Ramos (cell line): ENCODE measurements around the gene ITIH1.

ENCODE experiments used
- in situ Hi-C: fragments of 300-500 bp; cut with MboI; formaldehyde crosslinking; loops from one replicate; pipeline ENCODE4 v1.14.3; 2022; ENCODE audit warnings: low sequenced_read_pairs; ENCODE audit not compliant: unreplicated experiment

ITIH1 gene

DNA sequence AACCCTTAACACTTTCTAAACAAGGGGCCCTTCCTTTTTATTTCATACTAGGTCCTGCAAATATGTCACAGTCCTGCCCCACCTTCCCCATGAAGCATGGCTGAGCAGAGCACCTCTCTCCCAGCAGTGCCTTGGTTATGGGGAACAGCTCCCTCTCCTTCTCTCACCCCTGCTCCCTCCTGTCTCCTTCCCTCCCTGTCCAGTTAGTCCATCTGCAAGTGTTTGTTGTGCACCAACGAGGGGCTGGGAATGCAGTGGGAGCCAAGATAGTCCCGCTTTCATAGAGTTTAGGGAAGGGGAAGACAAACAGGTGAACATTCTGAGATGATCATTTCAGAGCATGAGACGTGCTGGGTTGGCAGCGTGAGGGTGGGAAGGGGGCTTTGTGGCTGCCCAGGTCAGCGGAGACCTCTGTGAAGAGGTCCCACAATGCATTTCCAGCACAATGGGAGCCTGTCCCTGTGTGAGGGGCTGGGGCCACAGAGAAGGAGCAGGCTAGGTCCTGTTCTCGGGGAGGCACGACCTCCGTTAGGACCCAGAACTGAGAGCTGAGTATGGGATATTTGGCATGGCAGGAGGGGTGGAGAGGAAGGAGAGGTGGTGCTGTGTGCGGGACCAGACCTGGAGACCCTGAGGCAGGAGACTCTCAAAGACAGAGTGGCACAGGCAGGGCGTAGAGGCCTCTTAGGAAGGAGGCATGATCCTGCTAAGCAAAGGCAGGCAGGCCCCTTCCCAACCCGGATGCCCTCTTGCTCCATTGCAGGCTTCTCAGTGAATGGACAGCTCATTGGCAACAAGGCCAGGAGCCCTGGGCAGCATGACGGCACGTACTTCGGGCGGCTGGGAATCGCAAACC is 11.7 kb downstream of the ITIH1 start:
- in situ Hi-C loops = no loop called here

DNA sequence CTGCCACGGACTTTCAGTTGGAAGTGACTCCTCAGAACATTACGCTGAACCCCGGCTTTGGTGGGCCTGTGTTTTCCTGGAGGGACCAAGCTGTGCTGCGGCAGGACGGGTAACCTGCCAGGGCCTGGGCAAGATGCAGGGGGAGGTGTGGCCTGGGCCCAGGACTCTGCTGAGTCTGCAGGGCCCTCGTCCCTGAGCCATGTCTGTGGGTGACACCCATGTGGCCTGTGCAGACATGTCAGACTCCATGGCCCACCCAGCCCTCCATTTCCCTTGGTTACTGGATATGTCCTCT is 12.3 kb downstream of the ITIH1 start:
- in situ Hi-C loops = no loop called here

DNA sequence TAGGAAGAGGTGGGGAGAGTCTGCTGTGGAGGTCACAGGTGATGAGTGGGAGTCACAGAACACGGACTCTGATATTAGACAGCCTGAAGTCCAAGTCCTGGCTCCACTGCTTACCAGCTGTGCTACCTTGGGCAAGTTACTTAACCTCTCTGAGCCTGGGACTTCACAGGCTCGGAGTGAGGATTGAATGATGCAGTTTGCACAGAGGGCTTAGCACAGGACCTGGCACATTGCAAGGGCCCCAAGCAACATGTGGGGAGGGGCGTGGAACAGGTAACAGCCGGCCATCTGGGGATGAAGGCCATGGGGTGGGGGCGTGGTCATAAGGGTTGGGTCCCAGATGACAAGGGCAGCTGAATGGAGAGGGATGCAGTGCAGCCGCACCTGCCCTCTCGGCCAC is 12.9 kb downstream of the ITIH1 start:
- in situ Hi-C loops = no loop called here

DNA sequence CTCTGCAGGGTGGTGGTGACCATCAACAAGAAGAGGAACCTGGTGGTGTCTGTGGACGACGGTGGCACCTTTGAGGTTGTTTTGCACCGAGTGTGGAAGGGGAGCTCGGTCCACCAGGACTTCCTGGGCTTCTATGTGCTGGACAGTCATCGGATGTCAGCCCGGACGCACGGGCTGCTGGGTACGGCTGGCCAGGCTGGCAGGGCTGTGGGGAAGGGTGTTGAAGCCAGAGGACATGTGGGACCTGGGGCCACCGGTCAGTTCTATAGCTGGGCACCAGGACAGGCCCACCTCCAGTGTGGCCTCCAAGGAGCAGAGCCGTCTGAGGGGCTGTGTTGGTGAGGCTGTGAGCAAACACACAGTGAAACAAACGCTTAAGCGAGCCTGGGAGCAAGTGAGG is 13.3 kb downstream of the ITIH1 start:
- in situ Hi-C loops = no loop called here

DNA sequence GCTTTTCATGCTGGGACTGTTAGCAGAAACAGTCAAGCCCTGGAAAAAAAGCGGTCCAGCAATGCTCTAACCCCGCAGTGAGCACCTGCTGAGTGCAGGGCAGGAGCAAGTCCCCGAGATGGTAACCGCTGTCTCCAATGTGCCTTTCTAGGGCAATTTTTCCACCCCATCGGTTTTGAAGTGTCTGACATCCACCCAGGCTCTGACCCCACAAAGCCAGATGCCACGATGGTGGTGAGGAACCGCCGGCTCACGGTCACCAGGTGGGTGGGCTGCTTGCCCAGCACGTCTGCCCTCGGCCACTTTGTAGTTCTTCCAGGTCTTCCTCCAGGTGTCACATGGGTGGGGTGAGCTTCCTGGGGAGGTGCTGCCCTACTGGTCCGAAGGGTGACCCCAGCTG is 14.0 kb downstream of the ITIH1 start:
- in situ Hi-C loops = no loop called here

DNA sequence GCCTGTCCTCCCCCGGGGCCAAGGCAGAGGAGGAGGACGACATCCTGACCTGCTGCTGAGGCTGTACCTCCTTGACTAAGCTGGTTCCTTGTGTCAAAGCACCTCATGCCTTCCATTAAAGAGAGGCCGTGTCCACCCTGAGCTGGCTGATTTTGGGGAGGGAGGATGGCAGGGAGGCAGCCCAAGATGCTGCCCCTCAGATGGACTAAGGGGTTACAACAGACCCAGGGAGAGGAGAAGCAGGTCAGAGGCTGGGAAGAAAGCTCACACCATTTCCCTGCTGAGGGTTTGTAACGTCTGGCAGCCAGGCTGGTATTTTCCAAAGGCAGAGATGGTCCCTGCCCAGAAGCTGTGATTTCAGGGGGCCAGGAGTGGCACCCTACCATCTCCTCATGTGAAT is 14.5 kb downstream of the ITIH1 start:
- in situ Hi-C loops = no loop called here

DNA sequence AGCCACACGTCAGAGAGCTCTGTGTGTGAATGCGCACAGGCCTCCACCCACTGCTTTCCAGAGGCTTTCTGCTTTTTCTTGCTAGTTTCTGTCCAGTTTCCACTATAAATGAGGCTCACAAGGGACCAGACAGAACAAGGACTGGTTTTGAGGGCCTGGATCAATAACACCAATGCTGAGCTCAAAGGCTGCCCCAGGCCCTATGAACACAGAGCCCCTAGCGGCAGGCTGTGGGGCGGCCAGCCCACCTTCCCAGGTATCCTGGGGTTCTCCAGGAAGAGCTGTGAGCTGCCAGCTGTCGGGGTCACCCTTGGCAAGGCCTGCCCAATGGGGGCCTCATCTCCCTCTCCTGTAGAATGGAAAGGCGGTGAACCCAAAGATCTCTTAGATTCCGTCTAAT is 15.0 kb downstream of the ITIH1 start:
- in situ Hi-C loops = no loop called here

DNA sequence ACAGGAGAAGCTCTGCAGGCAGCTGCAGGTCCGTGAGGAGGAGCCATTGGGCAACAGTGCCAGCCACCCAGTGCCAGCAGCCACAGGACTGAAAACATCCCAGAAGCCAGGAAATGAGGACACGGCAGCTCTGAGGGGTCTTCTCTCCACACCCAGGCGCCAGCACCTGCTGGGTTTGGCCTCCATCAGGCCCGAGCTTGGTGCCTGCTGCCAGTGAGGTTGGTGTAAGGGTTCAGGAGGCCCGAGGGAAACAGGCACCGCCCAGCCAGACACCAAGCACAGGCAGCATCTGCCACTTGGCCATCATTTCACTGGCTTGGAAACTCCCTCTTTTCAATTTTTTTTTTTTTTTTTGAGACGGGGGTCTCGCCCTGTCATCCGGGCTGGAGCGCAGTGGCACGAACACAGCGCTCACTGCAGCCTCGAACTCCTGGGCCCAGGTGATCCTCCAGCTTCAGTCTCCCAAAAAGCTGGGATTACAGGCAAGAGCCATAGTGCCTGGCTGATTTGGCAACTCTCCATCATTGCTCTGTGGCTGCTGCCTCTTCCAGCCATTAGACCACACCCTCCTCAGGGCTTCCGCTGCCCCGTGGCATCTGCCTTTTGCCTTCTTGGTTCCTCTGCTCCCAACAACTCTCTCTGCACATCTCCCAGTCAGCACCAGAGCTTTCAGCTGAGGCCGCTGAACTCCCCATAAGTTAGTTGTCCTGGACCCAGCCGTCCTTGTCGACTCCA is 15.7 kb downstream of the ITIH1 start:
- in situ Hi-C loops = no loop called here

DNA sequence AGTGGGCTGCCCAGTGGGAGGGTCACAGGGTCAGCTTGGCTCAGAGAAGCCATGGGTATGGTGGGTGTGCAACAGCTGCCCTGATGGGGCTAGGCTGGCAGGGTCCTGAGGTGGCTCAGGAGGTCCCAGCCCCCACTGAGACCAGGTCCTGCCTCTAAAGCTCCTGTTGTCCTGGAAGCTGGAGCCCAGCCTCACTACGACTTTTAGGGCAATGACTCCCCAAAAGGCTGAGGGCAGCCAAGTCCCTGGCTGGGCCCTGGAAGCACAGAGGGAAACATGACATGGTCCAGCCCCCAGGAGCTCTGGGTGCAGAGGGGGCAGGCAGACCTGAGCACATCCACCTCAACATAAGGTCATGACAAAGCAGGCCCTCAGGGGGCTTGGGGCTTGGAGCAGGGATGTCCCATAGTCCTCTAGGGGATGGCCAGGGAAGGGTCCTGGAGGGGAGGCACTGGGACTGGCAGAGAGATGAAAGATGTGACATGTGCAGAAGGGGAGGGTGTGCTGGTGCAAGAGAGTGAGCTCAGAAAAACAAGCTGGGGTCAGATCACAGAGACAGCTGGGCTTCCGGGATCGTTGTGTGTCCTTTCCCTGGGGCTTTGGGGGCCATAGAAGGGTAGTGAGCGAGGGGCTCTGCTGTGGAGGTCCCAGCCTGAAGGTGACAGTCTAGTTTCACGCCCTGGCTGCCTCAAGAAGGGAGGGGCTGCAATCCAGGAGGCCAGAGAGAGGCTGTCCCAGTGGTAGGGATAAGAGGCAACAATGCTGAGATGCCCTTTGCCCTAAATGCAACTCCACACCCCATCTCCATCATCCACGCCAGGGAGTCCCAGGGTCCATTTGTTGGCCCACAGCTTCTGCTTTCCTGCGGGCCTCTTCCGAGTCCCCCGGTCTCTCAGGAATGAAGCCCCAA is 16.6 kb downstream of the ITIH1 start:
- in situ Hi-C loops = no loop called here

DNA sequence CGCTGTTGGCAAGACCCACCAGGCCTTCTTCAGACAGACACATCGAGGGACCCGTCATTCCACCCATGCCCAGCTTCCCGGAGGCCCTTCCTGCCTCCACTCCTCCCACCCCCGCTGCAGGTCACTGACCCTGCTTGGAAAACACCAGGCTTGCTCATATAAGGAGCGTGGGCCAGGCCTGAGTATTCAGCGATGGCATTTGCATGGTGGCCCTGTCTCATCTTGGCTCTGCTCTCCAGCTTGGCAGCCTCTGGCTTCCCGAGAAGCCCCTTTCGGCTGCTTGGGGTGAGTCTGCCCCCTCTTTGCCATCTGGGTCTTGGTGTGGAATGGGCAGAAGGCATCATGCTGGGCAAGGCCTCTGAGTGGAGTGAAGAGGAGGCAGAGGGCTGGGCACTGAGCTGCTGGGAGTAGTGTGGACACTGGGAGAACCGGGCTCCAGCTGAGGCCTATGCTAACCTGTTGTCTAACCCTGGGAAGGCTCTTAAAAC is 17.3 kb downstream of the ITIH1 start, which contains the start of gene ITIH3:
TSS of gene ITIH3 (plus strand) at position 185 of the 488 bp plus-strand sequence. CDS start at position 193, 8 bp downstream.
- in situ Hi-C loops = no loop called here

DNA sequence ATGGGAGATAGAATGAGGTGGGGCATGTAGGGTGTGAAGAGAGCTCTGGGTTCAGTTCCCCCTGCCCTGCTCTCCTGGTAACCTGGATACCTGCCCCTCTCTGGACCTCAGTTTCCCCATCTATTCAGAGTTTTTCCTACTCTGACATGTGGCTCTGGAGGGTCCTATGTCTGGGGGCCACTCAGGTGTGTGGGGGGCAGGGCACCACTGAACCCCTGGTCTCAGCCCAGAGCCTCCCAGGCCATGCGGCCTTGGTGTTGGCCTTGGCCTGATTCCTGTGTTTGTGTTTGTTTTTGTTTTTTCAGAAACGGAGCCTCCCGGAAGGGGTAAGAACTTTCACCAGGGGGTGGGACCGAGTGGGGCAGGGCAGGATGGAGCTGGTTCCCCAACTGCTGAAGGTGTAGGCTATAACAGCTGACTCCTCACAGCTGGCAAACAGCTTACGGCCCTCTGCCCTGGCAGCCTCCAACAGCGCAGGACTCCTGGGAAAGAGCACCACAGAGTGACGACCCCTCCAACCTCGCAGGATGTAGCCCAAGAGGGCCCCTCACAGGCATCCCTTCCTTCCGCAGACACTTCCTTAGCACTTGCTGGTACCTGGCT is 18.0 kb downstream of the ITIH1 start:
- in situ Hi-C loops = no loop called here

DNA sequence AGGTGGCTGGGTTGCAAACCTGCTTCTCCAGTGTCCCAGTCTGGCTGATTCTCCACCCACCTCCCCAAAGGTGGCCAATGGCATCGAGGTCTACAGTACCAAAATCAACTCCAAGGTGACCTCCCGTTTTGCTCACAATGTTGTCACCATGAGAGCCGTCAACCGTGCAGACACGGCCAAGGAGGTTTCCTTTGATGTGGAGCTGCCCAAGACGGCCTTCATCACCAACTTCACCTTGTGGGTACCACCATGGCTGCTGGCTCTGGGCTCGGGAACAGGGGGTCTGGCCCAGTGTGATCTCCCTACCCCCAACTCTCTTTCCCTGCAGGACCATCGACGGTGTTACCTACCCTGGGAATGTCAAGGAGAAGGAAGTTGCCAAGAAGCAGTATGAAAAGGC is 19.0 kb downstream of the ITIH1 start:
- in situ Hi-C loops = no loop called here

DNA sequence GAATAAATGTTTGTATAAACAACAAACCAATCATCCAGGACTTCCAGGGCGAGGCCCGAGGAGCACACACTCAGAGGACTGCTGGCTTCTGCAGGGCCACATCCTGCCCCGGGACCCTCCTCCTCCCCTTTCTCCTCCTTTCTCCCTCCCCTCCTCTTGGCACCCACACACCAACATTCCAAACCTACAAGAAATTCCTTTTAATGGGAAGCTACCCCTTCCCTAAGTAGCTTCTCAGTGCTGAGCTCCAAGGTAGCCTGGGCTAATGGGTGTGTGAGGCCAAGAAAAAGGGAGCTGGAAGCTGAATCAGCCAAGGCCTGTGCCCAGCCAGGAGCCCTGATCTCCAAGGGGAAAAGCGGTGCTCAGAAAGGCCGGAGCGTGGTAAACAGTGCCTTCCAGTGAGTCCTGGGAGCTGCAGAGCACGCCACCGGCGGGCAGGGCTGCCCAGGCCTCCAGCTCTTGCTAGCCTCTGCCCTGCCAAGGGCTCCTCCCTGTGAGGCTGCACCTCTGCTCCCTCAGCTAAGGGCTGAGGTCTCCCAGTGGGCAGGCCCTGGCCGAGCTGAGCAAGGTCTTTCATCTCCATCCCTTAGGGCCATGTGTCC is 21.1 kb downstream of the ITIH1 start:
- in situ Hi-C loops = no loop called here

DNA sequence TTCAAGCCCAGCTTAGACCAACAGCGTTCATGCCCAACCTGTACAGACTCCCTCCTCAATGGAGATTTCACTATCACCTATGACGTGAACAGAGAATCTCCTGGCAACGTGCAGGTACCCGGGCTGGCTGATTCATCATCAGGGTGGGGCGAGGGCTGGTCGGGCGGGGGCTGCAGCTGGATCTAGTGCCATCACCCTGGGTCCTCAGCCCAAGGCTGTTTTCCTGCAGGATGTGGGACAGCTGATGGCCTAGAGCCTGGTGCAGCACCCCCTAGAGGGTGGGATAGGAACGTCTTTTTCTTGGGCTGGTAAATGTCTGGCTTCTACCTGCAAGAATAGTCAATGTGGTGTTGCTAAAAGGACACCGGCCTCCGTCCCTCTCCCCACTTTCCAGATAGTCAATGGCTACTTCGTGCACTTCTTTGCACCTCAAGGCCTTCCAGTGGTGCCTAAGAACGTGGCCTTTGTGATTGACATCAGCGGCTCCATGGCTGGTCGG is 21.6 kb downstream of the ITIH1 start:
- in situ Hi-C loops = no loop called here

DNA sequence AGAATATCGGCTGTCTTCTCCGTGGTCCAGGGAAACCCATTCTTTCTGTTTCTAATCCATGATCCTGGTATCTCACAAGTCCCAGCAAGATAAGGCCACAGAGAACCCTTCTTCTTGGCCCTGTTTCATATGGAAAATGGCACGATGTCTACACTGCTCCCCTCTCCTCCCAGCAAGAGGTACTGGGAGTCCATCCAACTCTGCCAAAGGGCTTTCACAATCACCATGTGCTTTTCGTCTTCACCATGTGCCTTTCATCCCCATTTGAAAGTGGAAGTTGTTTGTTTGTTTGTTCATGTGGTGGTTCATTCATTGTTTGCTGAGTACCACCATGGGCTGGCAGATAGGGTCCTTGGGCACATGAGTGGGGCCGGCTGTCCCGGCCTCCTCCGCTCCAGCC is 22.7 kb downstream of the ITIH1 start:
- in situ Hi-C loops = no loop called here

DNA sequence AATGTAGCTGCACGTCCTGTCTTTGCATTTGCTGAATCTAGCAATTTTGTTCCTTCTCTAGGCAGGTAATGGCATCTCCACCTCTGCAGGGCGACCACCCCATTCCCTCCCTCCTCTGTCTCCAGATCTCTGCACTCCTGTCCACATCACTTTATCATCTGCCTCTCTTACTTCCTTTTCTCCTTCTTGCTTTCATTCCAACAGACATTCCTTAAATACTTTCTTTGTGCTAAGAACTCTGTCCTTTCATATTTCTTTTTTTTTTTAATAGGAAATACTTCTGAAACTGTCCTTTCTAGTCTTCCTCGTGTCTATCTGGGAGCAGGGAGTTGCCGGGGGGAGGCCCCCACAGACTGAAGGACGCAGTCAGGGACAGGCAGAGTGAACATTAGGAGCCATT is 24.4 kb downstream of the ITIH1 start:
- in situ Hi-C loops = no loop called here

DNA sequence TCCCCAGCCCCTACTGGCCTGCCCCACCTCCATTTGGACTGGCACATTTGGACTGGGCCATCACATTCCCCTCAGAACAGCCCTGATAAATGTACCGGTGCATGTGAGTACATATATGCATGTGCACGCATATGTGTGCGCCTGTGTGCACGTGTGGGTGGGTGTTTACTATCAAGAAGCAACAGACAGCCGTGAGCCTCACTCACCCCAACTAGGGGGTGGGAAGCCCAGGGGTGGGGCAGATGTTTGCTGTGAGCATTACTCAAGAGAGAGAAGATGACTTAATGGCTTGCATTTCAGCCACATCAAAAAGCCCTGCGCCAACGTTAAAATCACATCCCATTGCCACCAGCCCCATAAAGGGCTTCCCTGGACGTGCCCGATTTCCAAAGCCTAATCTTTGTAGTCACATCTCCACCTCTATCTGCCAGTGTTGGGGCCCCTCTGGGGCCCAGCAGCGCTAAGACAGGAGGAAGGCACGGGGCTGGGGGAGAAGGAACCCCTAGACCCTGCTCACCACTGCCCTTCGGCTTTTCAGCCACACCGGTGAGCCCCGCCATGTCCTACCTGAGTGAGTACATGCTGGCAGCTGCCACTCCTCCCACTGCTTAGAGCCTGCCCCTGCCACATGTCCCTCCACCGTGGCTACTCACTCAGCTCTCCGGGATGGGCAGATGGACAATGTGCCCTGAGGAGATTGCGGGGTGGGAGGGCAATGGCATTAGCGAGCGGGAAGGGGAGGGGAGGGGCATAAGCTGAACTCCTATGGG is 28.1 kb downstream of the ITIH1 start:
- in situ Hi-C loops = no loop called here

DNA sequence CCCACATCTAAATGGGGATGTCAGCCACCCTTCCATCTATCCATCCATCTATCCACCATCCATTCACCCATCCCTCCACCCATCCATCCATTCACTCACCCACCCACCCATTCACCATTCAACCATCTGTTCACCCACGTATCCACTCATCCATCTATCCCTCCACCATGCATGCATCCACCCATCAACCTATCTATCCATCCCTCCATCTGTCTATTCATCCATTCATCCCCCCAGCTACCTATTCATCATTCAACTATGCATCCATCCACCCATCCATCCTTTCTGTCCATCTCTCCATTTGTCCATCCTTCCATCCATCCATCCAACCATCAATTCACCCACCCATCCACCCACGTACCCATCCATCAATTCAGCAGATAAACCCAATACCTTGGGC is 31.8 kb downstream of the ITIH1 start:
- in situ Hi-C loops = no loop called here
